Spleen (tissue), 11 donors: Measurements from ENCODE around the gene PLA2G3. TPM values are rescaled to one million over a fixed set of nuclear protein-coding genes. Genes with fewer than 3 reads are reported as not detected.
A peak's percentile ranks its signal among the peaks of the same experiment; 100 is the strongest.

Experiments used
- DNase-seq: peaks from one replicate; pipeline ENCODE4 v3.0.0-alpha.2; 2020
- H3K27ac ChIP-seq, 8 donors: fragments of 200-600 bp; sonication (generic) in 7 of 8; 1 replicate in 4 of 8; 2 replicates in 4 of 8; pipeline versions ENCODE4 v1.5.0 to v1.8.0; 2016 to 2021; ENCODE audit warnings: inconsistent platforms in 4 of 8, mild to moderate bottlenecking in 4 of 8, moderate library complexity in 1 of 8
- H3K27me3 ChIP-seq, 7 donors: fragments of 200-600 bp; sonication (generic) in 6 of 7; replicated peaks in 1 of 7; 1 replicate in 4 of 7; 2 replicates in 3 of 7; pipeline versions ENCODE4 v1.5.0 to v1.8.0; 2016 to 2021; ENCODE audit warnings: inconsistent platforms in 3 of 7, mild to moderate bottlenecking in 1 of 7
- H3K36me3 ChIP-seq, 6 donors: fragments of 200-600 bp; sonication (generic) in 5 of 6; 1 replicate in 4 of 6; 2 replicates in 2 of 6; pipeline versions ENCODE4 v1.5.0 to v1.8.0; 2016 to 2021; ENCODE audit warnings: inconsistent platforms in 2 of 6
- H3K4me1 ChIP-seq, 6 donors: fragments of 200-600 bp; sonication (generic) in 5 of 6; 1 replicate in 3 of 6; 2 replicates in 3 of 6; pipeline versions ENCODE4 v1.5.0 to v1.8.0; 2016 to 2021; ENCODE audit warnings: inconsistent platforms in 3 of 6
- H3K4me3 ChIP-seq, 8 donors: fragments of 200-600 bp; sonication (generic) in 7 of 8; 1 replicate in 4 of 8; 2 replicates in 4 of 8; pipeline versions ENCODE4 v1.5.0 to v1.8.0; 2016 to 2021; ENCODE audit warnings: inconsistent platforms in 4 of 8, mild to moderate bottlenecking in 4 of 8, moderate library complexity in 2 of 8
- H3K9me3 ChIP-seq, 8 donors: fragments of 200-600 bp; sonication (generic) in 7 of 8; 1 replicate in 4 of 8; 2 replicates in 4 of 8; pipeline versions ENCODE4 v1.5.0 to v1.8.0; 2016 to 2021; ENCODE audit warnings: inconsistent platforms in 4 of 8
- CTCF ChIP-seq, 11 experiments: fragments of 200-600 bp in 7 of 11; fragments of 450-650 bp in 4 of 11; sonication (generic) in 4 of 11; IDR thresholded peaks in 8 of 11; conservative IDR thresholded peaks in 3 of 11; 1 replicate in 7 of 11; 2 replicates in 4 of 11; pipeline versions ENCODE4 v1.4.0 to v1.8.0; 2016 to 2021; ENCODE audit warnings: antibody characterized with exemption in 11 of 11, inconsistent platforms in 4 of 11, mild to moderate bottlenecking in 1 of 11
- POLR2A ChIP-seq, 3 donors: fragments of 450-650 bp; IDR thresholded peaks; one replicate each; pipeline ENCODE4 v1.5.1; 2017; ENCODE audit warnings: antibody characterized with exemption in 3 of 3, mild to moderate bottlenecking in 1 of 3
- POLR2AphosphoS5 ChIP-seq, 3 donors: sonication (generic); formaldehyde crosslinking; IDR thresholded peaks; one replicate each; pipeline ENCODE4 v1.5.1; 2017; ENCODE audit warnings: antibody characterized with exemption in 3 of 3
- WGBS, 5 donors: extraction: QIAGEN DNeasy Blood & Tissue Kit in 3 of 5; methylation state at CpG; one replicate each; pipeline versions ENCODE4 v1.1.5 to v1.1.7; 2013 to 2018; 5-methylcytosine and 5-hydroxymethylcytosine counted together
- intact Hi-C: fragments of 100-400 bp; cut with DNase I; formaldehyde crosslinking; loops from one replicate; pipeline ENCODE4 v1.15.0; 2023; ENCODE audit warnings: low total_unique reads
- polyA plus RNA-seq, 3 donors: library from polyadenylated mRNA; stranded (reverse); fragments of 200-250 nt; gene quantifications; one replicate each; pipeline ENCODE4 v1.2.1, GENCODE V29; 2013
- total RNA-seq, 7 donors: library from RNA; depleted of rRNA in 3 of 7; stranded (reverse); fragments of >200 nt in 3 of 7; fragmentation: NEBNext Ultra II Directional in 4 of 7; extraction: Animal tissue kit (Norgen Biotek cat#: 25700) in 4 of 7; gene quantifications; one replicate each; pipeline versions ENCODE4 v1.1.0 to v1.2.1, GENCODE V29; 2016 to 2021
- donor health status: healthy with polysubstance abuse.
- donor health status: DM: no; HTN: no; CAD: no; lungs with moderate emphysema.
- donor health status: DM: no; HTN: no; CAD: no.
- donor health status: Bipolar disorder and iron deficiency.
- donor health status: healthy.
- donor health status: DM: no; HTN: no; CAD: no.
- donor health status: DM: yes; HTN: yes; CAD: no.

The PLA2G3 gene
- total and polyA plus RNA-seq, 10 donors: not detected

GRCh38 chr22:31153357-31153756 is 13.0 kb upstream of the PLA2G3 start:
- no peak for TF ChIP-seq POLR2A (IDR thresholded peaks at IDR 0.05)
- no peak for TF ChIP-seq CTCF (IDR thresholded peaks at IDR 0.05 in 8 of 11, conservative IDR thresholded peaks at IDR 0.05 in 3 of 11)
- TF ChIP-seq POLR2AphosphoS5 (IDR thresholded peaks at IDR 0.05): no peak
- H3K4me1 ChIP-seq: peaks cover 0 to 17% (median 5%) of the 10 kb centered on the region in 6 donors
- WGBS, 5 donors: 78 to 93% (median 80%) methylated on average over 3 of the region's 3 CpGs
- H3K27me3 ChIP-seq: no peaks in the 10 kb centered on the region
- intact Hi-C loops: no loop called here
- no peak for DNase-seq
- no peak overlapping the region for H3K27ac ChIP-seq
- H3K9me3 ChIP-seq: no peaks in the 10 kb centered on the region
- no peaks in the 10 kb centered on the region for H3K36me3 ChIP-seq
- H3K4me3 ChIP-seq: no peak overlapping the region

GRCh38 chr22:31151872-31152271 is 11.6 kb upstream of the PLA2G3 start:
- Histone ChIP-seq H3K36me3 (no peaks in the 10 kb centered on the region), H3K4me1 (peaks cover 0 to 17% (median 5%) of the 10 kb centered on the region in 6 donors), H3K27me3 (no peaks in the 10 kb centered on the region), H3K4me3 (no peak overlapping the region), H3K9me3 (peaks cover 0 to 9% (median 0%) of the 10 kb centered on the region in 8 donors), H3K27ac (no peak overlapping the region)
- WGBS, 5 donors: 65 to 96% (median 79%) methylated on average over 2 of the region's 2 CpGs
- TF ChIP-seq POLR2AphosphoS5 (IDR thresholded peaks at IDR 0.05) (no peak), CTCF (IDR thresholded peaks at IDR 0.05 in 8 of 11, conservative IDR thresholded peaks at IDR 0.05 in 3 of 11) (peak in 1 of 11 experiments; percentile 4)
- DNase-seq: no peak
- intact Hi-C loops: no loop called here

- H3K27me3 ChIP-seq: no peaks in the 10 kb centered on the region
- intact Hi-C loops: no loop called here
- no peaks in the 10 kb centered on the region for H3K36me3 ChIP-seq
- no peak overlapping the region for H3K4me3 ChIP-seq
- no peak for TF ChIP-seq POLR2A (IDR thresholded peaks at IDR 0.05)
- no peak for TF ChIP-seq CTCF (IDR thresholded peaks at IDR 0.05 in 8 of 11, conservative IDR thresholded peaks at IDR 0.05 in 3 of 11)
- TF ChIP-seq POLR2AphosphoS5 (IDR thresholded peaks at IDR 0.05): no peak
- peaks cover 0 to 17% (median 5%) of the 10 kb centered on the region in 6 donors for H3K4me1 ChIP-seq
- no peak overlapping the region for H3K27ac ChIP-seq
- 64 to 95% (median 87%) methylated on average over 3 of the region's 3 CpGs for WGBS, 5 donors
- no peak for DNase-seq
- peaks cover 0 to 14% (median 0%) of the 10 kb centered on the region in 8 donors for H3K9me3 ChIP-seq
These were observed 10.3 kb upstream of the PLA2G3 start for GRCh38 chr22:31150615-31151014.

GRCh38 chr22:31148953-31149627 is 8.8 kb upstream of the PLA2G3 start:
- intact Hi-C loops: no loop called here
- no peaks in the 10 kb centered on the region for H3K27me3 ChIP-seq
- H3K36me3 ChIP-seq: no peaks in the 10 kb centered on the region
- H3K9me3 ChIP-seq: peaks cover 0 to 19% (median 0%) of the 10 kb centered on the region in 8 donors
- H3K27ac ChIP-seq: no peak overlapping the region
- DNase-seq: no peak
- H3K4me1 ChIP-seq: peaks cover 0 to 17% (median 5%) of the 10 kb centered on the region in 6 donors
- H3K4me3 ChIP-seq: no peak overlapping the region
- peak; percentile 55 to 80 (median 74) for TF ChIP-seq CTCF (IDR thresholded peaks at IDR 0.05 in 8 of 11, conservative IDR thresholded peaks at IDR 0.05 in 3 of 11)
- TF ChIP-seq POLR2A (IDR thresholded peaks at IDR 0.05): no peak
- peak in 1 of 3 donors; percentile 13 for TF ChIP-seq POLR2AphosphoS5 (IDR thresholded peaks at IDR 0.05)
- 17 to 25% (median 18%) methylated on average over 5 of the region's 5 CpGs for WGBS, 5 donors
